Measurements from ENCODE around the gene ASAP2. TPM values are rescaled to one million over a fixed set of nuclear protein-coding genes. Genes with fewer than 3 reads are reported as not detected.

Gene ASAP2
- total RNA-seq, 1 donor from 2014 or later, result 49.6 TPM

GRCh38 chr2:9440058-9440727 is 233.6 kb downstream of the ASAP2 start:
- no peak for DNase-seq
- TF ChIP-seq, protein P1, sequence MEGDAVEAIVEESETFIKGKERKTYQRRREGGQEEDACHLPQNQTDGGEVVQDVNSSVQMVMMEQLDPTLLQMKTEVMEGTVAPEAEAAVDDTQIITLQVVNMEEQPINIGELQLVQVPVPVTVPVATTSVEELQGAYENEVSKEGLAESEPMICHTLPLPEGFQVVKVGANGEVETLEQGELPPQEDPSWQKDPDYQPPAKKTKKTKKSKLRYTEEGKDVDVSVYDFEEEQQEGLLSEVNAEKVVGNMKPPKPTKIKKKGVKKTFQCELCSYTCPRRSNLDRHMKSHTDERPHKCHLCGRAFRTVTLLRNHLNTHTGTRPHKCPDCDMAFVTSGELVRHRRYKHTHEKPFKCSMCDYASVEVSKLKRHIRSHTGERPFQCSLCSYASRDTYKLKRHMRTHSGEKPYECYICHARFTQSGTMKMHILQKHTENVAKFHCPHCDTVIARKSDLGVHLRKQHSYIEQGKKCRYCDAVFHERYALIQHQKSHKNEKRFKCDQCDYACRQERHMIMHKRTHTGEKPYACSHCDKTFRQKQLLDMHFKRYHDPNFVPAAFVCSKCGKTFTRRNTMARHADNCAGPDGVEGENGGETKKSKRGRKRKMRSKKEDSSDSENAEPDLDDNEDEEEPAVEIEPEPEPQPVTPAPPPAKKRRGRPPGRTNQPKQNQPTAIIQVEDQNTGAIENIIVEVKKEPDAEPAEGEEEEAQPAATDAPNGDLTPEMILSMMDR (IDR thresholded peaks at IDR 0.05; ENCODE audit: partially characterized antibody, unreplicated experiment), result no peak
- Mint-ChIP-seq H3K27ac (ENCODE audit: unreplicated experiment) (no peak overlapping the region), H3K9me3 (ENCODE audit: unreplicated experiment) (no peaks in the 10 kb centered on the region), H3K36me3 (ENCODE audit: unreplicated experiment) (peaks cover 4% of the 10 kb centered on the region), H3K4me1 (ENCODE audit: low read depth, unreplicated experiment) (no peaks in the 10 kb centered on the region), H3K27me3 (ENCODE audit: unreplicated experiment) (no peaks in the 10 kb centered on the region), H3K4me3 (ENCODE audit: unreplicated experiment) (no peak overlapping the region)

DNA sequence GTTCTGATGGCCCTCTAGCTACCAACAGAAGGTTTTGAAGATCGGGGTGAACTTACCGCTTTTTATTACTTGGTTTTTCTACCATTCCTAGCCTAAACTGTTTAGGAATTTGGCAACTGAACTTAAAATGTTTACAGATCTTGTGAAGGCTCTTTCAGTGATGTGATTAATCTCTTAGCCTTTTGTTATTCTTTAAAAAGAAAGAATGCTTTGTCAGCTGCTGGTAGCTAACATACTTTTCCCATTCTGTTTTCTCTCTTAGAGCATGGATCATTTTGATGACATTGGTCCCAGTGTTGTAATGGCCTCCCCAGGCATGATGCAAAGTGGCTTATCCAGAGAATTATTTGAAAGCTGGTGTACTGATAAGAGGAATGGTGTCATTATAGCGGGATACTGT is 234.9 kb downstream of the ASAP2 start:
- no peak for DNase-seq
- no peak overlapping the region for H3K27ac Mint-ChIP-seq (ENCODE audit: unreplicated experiment)
- TF ChIP-seq, protein P1 (IDR thresholded peaks at IDR 0.05; ENCODE audit: partially characterized antibody, unreplicated experiment), result no peak
- H3K36me3 Mint-ChIP-seq (ENCODE audit: unreplicated experiment), result peaks cover 4% of the 10 kb centered on the region
- no peak overlapping the region for H3K4me3 Mint-ChIP-seq (ENCODE audit: unreplicated experiment)
- no peaks in the 10 kb centered on the region for H3K27me3 Mint-ChIP-seq (ENCODE audit: unreplicated experiment)
- no peaks in the 10 kb centered on the region for H3K9me3 Mint-ChIP-seq (ENCODE audit: unreplicated experiment)
- H3K4me1 Mint-ChIP-seq (ENCODE audit: low read depth, unreplicated experiment), result no peaks in the 10 kb centered on the region

GRCh38 chr2:9443526-9443925 is 236.9 kb downstream of the ASAP2 start:
- Mint-ChIP-seq H3K4me3 (ENCODE audit: unreplicated experiment) (no peak overlapping the region), H3K9me3 (ENCODE audit: unreplicated experiment) (no peaks in the 10 kb centered on the region), H3K4me1 (ENCODE audit: low read depth, unreplicated experiment) (no peaks in the 10 kb centered on the region), H3K27me3 (ENCODE audit: unreplicated experiment) (no peaks in the 10 kb centered on the region), H3K36me3 (ENCODE audit: unreplicated experiment) (no peaks in the 10 kb centered on the region), H3K27ac (ENCODE audit: unreplicated experiment) (no peak overlapping the region)
- DNase-seq, result no peak
- TF ChIP-seq, protein P1 (IDR thresholded peaks at IDR 0.05; ENCODE audit: partially characterized antibody, unreplicated experiment), result no peak

DNA sequence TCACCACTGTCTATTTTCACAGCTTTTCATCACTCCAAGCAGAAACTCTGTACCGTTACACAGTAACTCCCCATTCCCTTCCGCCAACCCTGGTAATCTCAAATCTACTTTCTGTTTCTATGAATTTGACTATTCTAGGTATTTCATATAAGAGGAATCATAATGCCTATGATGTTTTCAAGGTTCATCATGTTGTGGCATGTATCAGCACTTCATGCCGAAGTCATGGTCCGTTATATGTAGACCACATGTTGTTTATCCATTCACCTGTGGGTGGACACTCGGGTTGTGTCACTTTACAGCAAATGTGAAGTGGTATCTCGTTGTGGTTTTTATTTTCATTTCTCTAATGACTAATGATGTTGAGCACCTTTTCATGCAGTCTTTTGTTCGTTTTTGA is 238.5 kb downstream of the ASAP2 start:
- Mint-ChIP-seq H3K9me3 (ENCODE audit: unreplicated experiment) (no peaks in the 10 kb centered on the region), H3K4me3 (ENCODE audit: unreplicated experiment) (no peak overlapping the region), H3K36me3 (ENCODE audit: unreplicated experiment) (no peaks in the 10 kb centered on the region), H3K4me1 (ENCODE audit: low read depth, unreplicated experiment) (no peaks in the 10 kb centered on the region), H3K27me3 (ENCODE audit: unreplicated experiment) (no peaks in the 10 kb centered on the region), H3K27ac (ENCODE audit: unreplicated experiment) (no peak overlapping the region)
- TF ChIP-seq, protein P1 (IDR thresholded peaks at IDR 0.05; ENCODE audit: partially characterized antibody, unreplicated experiment), result no peak
- no peak for DNase-seq

DNA sequence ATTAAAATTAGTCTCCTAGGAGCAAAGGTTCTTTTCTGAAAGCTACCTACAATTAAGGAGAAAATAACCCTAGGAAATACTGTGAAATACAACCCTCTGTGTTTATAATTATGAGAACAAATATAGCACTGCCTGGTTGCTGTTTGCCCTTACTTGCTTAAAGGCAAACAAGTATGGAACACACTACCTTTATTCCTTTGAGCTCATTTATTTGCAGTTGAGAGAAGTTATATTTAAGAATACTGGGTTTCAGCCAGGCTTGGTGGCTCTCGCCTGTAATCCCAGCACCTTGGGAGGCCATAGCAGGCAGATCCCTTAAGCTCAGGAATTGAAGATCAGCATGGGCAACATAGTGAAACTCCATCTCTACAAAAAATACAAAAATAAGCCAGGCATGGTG is 244.6 kb downstream of the ASAP2 start:
- TF ChIP-seq, protein P1 (IDR thresholded peaks at IDR 0.05; ENCODE audit: partially characterized antibody, unreplicated experiment), result no peak
- Mint-ChIP-seq H3K27ac (ENCODE audit: unreplicated experiment) (no peak overlapping the region), H3K27me3 (ENCODE audit: unreplicated experiment) (no peaks in the 10 kb centered on the region), H3K4me1 (ENCODE audit: low read depth, unreplicated experiment) (no peaks in the 10 kb centered on the region), H3K36me3 (ENCODE audit: unreplicated experiment) (no peaks in the 10 kb centered on the region), H3K4me3 (ENCODE audit: unreplicated experiment) (no peak overlapping the region), H3K9me3 (ENCODE audit: unreplicated experiment) (no peaks in the 10 kb centered on the region)
- DNase-seq, result no peak

Other genes starting within 250 kb of the ASAP2 start
- gene MBOAT2, start 203.1 kb upstream of the ASAP2 start, total RNA-seq (ENCODE audit: unreplicated experiment), result 72.5 TPM
- 62.7 TPM for gene ITGB1BP1, start 216.7 kb downstream of the ASAP2 start, total RNA-seq (ENCODE audit: unreplicated experiment)
- gene CPSF3, start 216.8 kb downstream of the ASAP2 start, total RNA-seq (ENCODE audit: unreplicated experiment), result 33.3 TPM